ENCODE measurements around the gene SLMAP.

DNA sequence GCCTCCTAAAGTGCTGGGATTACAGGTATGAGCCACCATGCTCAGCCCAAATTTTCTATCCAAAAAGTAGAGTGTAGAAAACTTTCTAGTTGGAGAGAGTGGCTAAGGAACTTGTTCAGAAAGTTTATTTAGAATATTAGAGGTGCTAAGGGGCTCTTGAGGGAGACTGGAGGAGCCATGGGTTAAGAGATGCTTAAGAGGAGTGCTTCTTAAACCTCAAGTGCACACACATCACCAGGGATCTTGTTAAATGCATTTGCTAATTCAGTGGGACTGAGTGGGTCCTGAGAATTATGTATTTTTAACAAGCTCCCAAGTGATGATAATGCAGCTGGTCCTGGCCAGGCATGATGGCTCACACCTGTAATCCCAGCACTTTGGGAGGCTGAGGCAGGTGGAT is 29.7 kb upstream of the SLMAP start:
- TF ChIP-seq, protein P1, sequence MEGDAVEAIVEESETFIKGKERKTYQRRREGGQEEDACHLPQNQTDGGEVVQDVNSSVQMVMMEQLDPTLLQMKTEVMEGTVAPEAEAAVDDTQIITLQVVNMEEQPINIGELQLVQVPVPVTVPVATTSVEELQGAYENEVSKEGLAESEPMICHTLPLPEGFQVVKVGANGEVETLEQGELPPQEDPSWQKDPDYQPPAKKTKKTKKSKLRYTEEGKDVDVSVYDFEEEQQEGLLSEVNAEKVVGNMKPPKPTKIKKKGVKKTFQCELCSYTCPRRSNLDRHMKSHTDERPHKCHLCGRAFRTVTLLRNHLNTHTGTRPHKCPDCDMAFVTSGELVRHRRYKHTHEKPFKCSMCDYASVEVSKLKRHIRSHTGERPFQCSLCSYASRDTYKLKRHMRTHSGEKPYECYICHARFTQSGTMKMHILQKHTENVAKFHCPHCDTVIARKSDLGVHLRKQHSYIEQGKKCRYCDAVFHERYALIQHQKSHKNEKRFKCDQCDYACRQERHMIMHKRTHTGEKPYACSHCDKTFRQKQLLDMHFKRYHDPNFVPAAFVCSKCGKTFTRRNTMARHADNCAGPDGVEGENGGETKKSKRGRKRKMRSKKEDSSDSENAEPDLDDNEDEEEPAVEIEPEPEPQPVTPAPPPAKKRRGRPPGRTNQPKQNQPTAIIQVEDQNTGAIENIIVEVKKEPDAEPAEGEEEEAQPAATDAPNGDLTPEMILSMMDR (IDR thresholded peaks at IDR 0.05; ENCODE audit: insufficient read depth, low read length) = no peak
- no peak for TF ChIP-seq POLR2AphosphoS5 (IDR thresholded peaks at IDR 0.05; ENCODE audit: low read depth)
- TF ChIP-seq, protein P2, sequence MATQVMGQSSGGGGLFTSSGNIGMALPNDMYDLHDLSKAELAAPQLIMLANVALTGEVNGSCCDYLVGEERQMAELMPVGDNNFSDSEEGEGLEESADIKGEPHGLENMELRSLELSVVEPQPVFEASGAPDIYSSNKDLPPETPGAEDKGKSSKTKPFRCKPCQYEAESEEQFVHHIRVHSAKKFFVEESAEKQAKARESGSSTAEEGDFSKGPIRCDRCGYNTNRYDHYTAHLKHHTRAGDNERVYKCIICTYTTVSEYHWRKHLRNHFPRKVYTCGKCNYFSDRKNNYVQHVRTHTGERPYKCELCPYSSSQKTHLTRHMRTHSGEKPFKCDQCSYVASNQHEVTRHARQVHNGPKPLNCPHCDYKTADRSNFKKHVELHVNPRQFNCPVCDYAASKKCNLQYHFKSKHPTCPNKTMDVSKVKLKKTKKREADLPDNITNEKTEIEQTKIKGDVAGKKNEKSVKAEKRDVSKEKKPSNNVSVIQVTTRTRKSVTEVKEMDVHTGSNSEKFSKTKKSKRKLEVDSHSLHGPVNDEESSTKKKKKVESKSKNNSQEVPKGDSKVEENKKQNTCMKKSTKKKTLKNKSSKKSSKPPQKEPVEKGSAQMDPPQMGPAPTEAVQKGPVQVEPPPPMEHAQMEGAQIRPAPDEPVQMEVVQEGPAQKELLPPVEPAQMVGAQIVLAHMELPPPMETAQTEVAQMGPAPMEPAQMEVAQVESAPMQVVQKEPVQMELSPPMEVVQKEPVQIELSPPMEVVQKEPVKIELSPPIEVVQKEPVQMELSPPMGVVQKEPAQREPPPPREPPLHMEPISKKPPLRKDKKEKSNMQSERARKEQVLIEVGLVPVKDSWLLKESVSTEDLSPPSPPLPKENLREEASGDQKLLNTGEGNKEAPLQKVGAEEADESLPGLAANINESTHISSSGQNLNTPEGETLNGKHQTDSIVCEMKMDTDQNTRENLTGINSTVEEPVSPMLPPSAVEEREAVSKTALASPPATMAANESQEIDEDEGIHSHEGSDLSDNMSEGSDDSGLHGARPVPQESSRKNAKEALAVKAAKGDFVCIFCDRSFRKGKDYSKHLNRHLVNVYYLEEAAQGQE (IDR thresholded peaks at IDR 0.05; ENCODE audit: insufficient replicate concordance, low read depth) = no peak
- TF ChIP-seq GABPA (IDR thresholded peaks at IDR 0.05; ENCODE audit: low read depth) = no peak
- no peak for TF ChIP-seq SPI1 (IDR thresholded peaks at IDR 0.05; ENCODE audit: borderline replicate concordance, low read depth)

Data from HL-60 (cell line).